Measurements from ENCODE around the gene XIST.
"Not testable (repeated sequence)": the region's sequence is repeated elsewhere in the genome, so short reads cannot be mapped to it uniquely, and the experiment has no call there.

Gene XIST

GRCh38 chrX:73817393-73818199 is 34.9 kb downstream of the XIST start:
- FAIRE-seq, result no peak
- no peak for DNase-seq (ENCODE audit: insufficient read length, low spot score)

DNA sequence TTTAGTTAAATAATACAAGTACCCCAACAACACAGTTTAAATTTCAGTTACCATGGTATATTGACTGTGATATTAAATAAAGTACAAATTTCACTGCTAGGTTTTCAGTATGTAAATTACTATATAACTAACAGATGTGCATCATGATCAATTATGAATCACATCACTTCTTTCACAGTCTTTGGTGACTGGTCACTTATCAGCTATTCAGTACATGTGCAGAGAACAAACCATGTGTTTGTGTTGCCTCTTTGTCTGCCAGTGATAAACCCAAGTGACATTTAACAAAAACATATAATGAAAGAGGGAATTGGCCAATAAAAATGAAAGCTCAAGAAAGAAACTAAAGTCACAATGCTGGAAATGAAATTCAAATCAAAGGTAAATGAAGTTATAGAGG is 40.3 kb downstream of the XIST start:
- no peak for DNase-seq (ENCODE audit: insufficient read length, low spot score)
- no peak for FAIRE-seq

DNA sequence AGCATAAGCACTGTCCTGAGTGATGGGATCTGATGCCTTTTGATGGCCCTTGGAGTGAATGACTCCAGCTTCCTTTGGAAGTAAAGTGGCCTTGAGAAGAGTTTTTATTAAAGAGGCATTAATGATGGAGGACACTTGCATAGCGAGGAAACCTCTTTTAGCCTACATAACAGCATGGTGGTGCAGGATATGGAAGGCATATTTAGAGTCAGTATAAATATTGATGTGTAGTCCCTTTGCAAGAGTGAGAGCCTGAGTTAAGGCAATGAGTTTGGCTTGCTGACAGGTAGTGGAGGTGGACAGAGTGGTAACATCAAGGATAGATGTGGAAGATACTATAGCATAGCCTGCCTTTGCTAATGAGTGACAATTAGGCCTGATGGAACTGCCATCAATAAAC is 48.4 kb downstream of the XIST start:
- FAIRE-seq, result peak; percentile 20

GRCh38 chrX:73799888-73800287 is 52.6 kb downstream of the XIST start:
- FAIRE-seq, result no peak
- DNase-seq (ENCODE audit: insufficient read length, low spot score), result no peak

More for the DNA sequence above, 48.4 kb downstream of the XIST start:
- DNase-seq (ENCODE audit: insufficient read length, low spot score), result not testable (repeated sequence)

GRCh38 chrX:73792511-73792910 is 60.0 kb downstream of the XIST start:
- FAIRE-seq; DNase-seq (ENCODE audit: insufficient read length, low spot score): not testable (repeated sequence)

GRCh38 chrX:73785493-73785892 is 67.0 kb downstream of the XIST start:
- FAIRE-seq, result no peak
- DNase-seq (ENCODE audit: insufficient read length, low spot score), result no peak
